ENCODE measurements around the gene ZSCAN2.

Gene ZSCAN2

GRCh38 chr15:84595660-84596059 is 5.1 kb upstream of the ZSCAN2 start:
- no peak for TF ChIP-seq CTCF (IDR thresholded peaks at IDR 0.05; ENCODE audit: low read depth, low read length)
- H3K4me3 ChIP-seq (ENCODE audit: low read depth, low read length) = no peak overlapping the region

DNA sequence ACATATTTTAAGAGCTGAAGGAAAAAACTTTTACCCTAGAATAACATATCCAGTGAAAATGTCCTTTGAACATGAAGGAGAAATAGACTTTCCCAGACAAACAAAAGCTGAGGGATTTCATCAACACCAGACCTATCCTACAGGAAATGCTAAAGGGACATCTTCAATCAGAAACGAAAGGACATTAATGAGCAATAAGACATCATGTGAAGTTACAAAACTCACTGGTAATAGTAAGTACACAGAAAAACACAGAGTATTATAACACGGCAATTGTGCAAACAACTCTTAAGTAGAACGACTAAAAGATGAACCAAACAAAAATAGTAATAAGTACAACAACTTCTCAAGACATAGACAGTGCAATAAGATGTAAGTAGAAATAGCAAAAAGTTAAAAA is 3.5 kb upstream of the ZSCAN2 start:
- TF ChIP-seq CTCF (IDR thresholded peaks at IDR 0.05; ENCODE audit: low read depth, low read length) = no peak
- H3K4me3 ChIP-seq (ENCODE audit: low read depth, low read length) = no peak overlapping the region

- H3K4me3 ChIP-seq (ENCODE audit: low read depth, low read length) = no peak overlapping the region
- TF ChIP-seq CTCF (IDR thresholded peaks at IDR 0.05; ENCODE audit: low read depth, low read length) = no peak
Observed at GRCh38 chr15:84598250-84598649, 2.6 kb upstream of the ZSCAN2 start.

DNA sequence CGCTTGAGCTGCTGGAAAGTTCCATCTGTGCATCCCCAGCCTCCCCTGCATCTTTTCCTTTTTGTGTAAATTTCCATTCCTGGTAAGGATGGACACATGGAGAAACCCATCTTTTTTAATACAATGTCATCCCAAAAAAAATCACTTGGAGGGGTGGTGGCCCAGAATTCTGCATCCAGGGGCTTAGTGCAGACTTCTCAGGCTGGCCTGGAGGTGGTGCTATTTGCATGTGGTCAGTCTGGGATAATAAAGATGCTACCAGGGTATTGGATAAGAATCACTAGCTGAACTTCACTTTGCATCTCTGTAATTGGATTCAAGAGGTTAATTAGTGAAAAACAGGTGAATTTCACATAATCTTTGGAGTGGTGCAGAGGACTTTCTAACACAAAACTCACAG is 1.8 kb upstream of the ZSCAN2 start:
- no peak overlapping the region for H3K4me3 ChIP-seq (ENCODE audit: low read depth, low read length)
- peak; percentile 56 for TF ChIP-seq CTCF (IDR thresholded peaks at IDR 0.05; ENCODE audit: low read depth, low read length)

DNA sequence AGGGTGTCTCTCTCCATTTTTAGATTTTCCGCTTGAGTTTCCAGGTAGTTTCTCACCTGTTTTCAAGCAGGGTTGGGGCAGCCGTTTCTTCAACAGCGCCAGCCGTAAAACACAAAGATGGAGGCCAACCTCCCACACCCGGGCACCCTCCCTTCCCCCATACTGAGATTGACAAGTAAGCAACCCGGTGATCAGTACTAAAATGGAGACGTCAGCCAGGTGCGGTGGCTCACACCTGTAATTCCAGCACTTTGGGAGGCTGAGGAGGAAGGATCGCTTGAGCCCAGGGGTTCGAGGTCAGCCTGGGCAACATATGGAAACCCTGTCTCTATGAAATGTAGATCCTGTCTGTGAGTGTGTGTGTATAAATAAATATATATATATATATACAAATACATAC is 903 bp upstream of the ZSCAN2 start:
- H3K4me3 ChIP-seq (ENCODE audit: low read depth, low read length) = peak overlapping the region; percentile 89
- no peak for TF ChIP-seq CTCF (IDR thresholded peaks at IDR 0.05; ENCODE audit: low read depth, low read length)

GRCh38 chr15:84600331-84600686 is 500 bp upstream of the ZSCAN2 start:
- TF ChIP-seq CTCF (IDR thresholded peaks at IDR 0.05; ENCODE audit: low read depth, low read length) = no peak

GRCh38 chr15:84601555-84601838 is 688 bp downstream of the ZSCAN2 start:
- peak overlapping the region; percentile 89 for H3K4me3 ChIP-seq (ENCODE audit: low read depth, low read length)
- TF ChIP-seq CTCF (IDR thresholded peaks at IDR 0.05; ENCODE audit: low read depth, low read length) = no peak

More at GRCh38 chr15:84600331-84600686, 500 bp upstream of the ZSCAN2 start:
- peak overlapping the region; percentile 89 for H3K4me3 ChIP-seq (ENCODE audit: low read depth, low read length)

Data from WI38 (cell line).